Parathyroid adenoma (tissue), 2 donors: ENCODE results near the gene MEA1.

Source experiments
- H2AFZ ChIP-seq: fragments of 300-600 bp; sonication (generic); one replicate; pipeline ENCODE4 v1.7.0; 2017; ENCODE audit warnings: antibody characterized with exemption, mild to moderate bottlenecking
- H3K27ac ChIP-seq: fragments of 300-600 bp; sonication (generic); one replicate; pipeline ENCODE4 v1.7.0; 2017
- H3K27me3 ChIP-seq: fragments of 300-600 bp; sonication (generic); one replicate; pipeline ENCODE4 v1.7.0; 2017; ENCODE audit warnings: low read length; ENCODE audit not compliant: control insufficient read depth, insufficient read depth
- H3K36me3 ChIP-seq: fragments of 300-600 bp; sonication (generic); one replicate; pipeline ENCODE4 v1.7.0; 2017; ENCODE audit warnings: low read length; ENCODE audit not compliant: control insufficient read depth, insufficient read depth
- H3K4me1 ChIP-seq: fragments of 300-600 bp; sonication (generic); one replicate; pipeline ENCODE4 v1.7.0; 2017; ENCODE audit warnings: control low read depth
- H3K4me2 ChIP-seq: fragments of 300-600 bp; sonication (generic); one replicate; pipeline ENCODE4 v1.7.0; 2017; ENCODE audit warnings: low read length
- H3K4me3 ChIP-seq: fragments of 300-600 bp; sonication (generic); one replicate; pipeline ENCODE4 v1.7.0; 2017; ENCODE audit warnings: low read depth, low read length
- H3K79me2 ChIP-seq: fragments of 300-600 bp; sonication (generic); one replicate; pipeline ENCODE4 v1.7.0; 2017; ENCODE audit warnings: control low read depth
- H3K9ac ChIP-seq: fragments of 300-600 bp; sonication (generic); one replicate; pipeline ENCODE4 v1.7.0; 2017; ENCODE audit warnings: mild to moderate bottlenecking
- H3K9me3 ChIP-seq: fragments of 300-600 bp; sonication (generic); one replicate; pipeline ENCODE4 v1.7.0; 2017; ENCODE audit warnings: low read length; ENCODE audit not compliant: control insufficient read depth
- TF ChIP-seq, protein P1 (sequence below): fragments of 300-600 bp; sonication (generic); IDR thresholded peaks from one replicate; pipeline ENCODE4 v1.7.0; 2017; ENCODE audit warnings: antibody characterized with exemption, mild to moderate bottlenecking
- donor health status: primary hyperparathyroidism.

The MEA1 gene

DNA sequence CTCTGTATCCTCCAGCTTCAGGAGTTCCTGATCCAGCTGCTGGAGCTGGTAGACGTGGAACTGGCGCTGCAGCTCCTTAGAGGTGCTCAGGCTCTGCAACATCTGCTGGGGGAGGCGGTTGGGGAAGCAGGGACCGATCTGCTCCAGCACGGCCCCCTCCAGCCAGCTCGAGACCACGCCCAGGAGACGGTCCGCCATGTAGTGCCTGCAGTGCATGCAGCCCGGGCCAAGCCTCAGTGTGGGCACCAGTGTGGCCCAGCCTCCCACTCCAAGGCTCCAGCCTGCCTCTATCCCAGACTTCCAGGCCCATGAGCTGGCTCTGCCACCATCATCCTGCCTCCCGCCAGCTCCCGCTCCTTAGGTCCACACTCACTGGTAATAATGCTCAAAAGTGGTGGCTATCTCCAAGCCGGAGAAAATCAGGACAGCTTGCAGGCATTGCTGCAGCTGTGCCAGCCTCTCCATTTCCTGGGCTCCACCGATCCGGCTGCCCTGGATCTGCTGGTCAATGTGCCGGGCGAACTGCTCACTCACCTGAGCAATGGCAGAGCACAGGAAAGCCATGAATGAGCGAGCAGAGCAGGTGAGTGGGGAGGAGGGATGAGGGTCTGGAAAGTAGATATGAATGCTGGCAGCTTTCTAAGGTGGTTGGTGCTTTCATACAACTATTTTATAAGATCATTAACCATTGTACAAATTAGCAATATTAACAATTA, 27.0 kb upstream of the MEA1 start:
- Histone ChIP-seq H3K27ac (no peak overlapping the region), H3K36me3 (no peaks in the 10 kb centered on the region), H2AFZ (no peak overlapping the region), H3K9ac (no peak overlapping the region), H3K4me3 (no peak overlapping the region), H3K9me3 (no peaks in the 10 kb centered on the region), H3K4me2 (no peak overlapping the region), H3K79me2 (no peaks in the 10 kb centered on the region), H3K27me3 (no peaks in the 10 kb centered on the region), H3K4me1 (no peaks in the 10 kb centered on the region)
- TF ChIP-seq, protein P1, sequence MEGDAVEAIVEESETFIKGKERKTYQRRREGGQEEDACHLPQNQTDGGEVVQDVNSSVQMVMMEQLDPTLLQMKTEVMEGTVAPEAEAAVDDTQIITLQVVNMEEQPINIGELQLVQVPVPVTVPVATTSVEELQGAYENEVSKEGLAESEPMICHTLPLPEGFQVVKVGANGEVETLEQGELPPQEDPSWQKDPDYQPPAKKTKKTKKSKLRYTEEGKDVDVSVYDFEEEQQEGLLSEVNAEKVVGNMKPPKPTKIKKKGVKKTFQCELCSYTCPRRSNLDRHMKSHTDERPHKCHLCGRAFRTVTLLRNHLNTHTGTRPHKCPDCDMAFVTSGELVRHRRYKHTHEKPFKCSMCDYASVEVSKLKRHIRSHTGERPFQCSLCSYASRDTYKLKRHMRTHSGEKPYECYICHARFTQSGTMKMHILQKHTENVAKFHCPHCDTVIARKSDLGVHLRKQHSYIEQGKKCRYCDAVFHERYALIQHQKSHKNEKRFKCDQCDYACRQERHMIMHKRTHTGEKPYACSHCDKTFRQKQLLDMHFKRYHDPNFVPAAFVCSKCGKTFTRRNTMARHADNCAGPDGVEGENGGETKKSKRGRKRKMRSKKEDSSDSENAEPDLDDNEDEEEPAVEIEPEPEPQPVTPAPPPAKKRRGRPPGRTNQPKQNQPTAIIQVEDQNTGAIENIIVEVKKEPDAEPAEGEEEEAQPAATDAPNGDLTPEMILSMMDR, result no peak

DNA sequence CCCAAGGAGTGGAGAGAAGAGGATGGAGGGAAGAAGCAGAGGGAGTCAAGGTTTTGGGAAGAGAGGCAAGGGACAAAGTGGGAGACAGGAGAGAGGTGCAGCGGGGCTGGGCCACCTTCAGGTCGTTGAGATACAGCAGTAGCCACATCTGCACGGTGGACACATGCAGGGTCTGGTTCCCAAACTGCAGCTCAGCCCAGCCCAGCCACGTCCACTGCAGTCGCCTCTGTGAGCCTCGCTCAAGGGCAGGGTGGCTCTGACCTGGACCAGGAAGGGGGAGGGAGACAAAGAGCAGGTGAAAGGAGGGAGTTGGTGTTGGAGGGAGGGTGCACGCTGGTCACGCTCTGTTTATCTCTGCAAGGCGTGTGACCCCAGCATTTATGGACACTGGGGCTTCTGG, 25.0 kb upstream of the MEA1 start:
- H2AFZ ChIP-seq, result no peak overlapping the region

DNA sequence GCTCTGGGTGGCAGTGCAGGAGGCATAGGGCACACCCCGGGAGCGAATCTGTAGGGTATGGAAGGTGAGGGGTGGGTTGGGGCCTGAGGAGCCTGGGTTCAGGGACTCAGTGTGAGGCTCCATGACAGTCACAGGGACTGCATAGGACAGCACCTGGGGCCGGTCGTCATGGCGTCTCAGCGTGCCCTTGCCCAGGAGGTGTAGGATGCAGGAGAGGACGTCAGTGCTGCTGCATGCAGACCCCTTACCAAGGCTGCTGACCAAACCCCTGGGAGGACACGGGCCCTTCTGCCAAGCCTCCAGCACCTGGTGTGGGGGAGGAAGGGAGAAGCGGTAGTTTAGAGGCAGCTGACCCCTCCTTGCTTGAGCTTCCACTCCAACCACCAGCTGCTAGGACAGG, 24.0 kb upstream of the MEA1 start:
- Histone ChIP-seq H3K9me3 (no peaks in the 10 kb centered on the region), H3K4me3 (no peak overlapping the region), H3K27me3 (no peaks in the 10 kb centered on the region), H3K4me1 (no peaks in the 10 kb centered on the region), H3K27ac (no peak overlapping the region), H3K79me2 (no peaks in the 10 kb centered on the region), H3K4me2 (no peak overlapping the region), H2AFZ (no peak overlapping the region), H3K9ac (no peak overlapping the region), H3K36me3 (no peaks in the 10 kb centered on the region)
- TF ChIP-seq, protein P1, result no peak

More for the DNA sequence above, 25.0 kb upstream of the MEA1 start:
- no peak overlapping the region for H3K27ac ChIP-seq
- TF ChIP-seq, protein P1, result no peak
- H3K27me3 ChIP-seq, result no peaks in the 10 kb centered on the region
- H3K9ac ChIP-seq, result no peak overlapping the region
- no peaks in the 10 kb centered on the region for H3K4me1 ChIP-seq
- no peak overlapping the region for H3K4me3 ChIP-seq
- no peaks in the 10 kb centered on the region for H3K36me3 ChIP-seq
- no peaks in the 10 kb centered on the region for H3K9me3 ChIP-seq
- no peaks in the 10 kb centered on the region for H3K79me2 ChIP-seq
- H3K4me2 ChIP-seq, result no peak overlapping the region

DNA sequence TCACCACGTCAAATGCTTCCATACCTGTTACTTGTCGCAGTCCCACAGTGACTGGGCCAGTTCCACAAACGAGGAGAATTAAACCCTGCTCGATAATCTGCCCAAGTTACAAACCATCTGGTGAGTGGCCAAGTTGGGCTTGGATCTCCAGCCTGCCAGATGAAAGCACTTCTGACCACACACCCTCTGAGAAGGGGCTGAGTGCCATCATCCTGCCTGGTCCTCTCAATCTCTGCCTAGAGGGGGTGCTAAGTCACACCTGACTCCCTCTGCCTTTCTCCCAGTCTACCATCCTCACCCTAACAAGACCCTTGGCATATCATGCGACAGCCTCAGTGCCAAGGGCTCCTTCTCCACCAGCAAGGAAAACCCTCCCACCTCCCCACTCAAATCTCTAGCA, 23.5 kb upstream of the MEA1 start:
- H3K27me3 ChIP-seq, result no peaks in the 10 kb centered on the region
- TF ChIP-seq, protein P1, result no peak
- H3K9me3 ChIP-seq, result no peaks in the 10 kb centered on the region
- no peaks in the 10 kb centered on the region for H3K79me2 ChIP-seq
- H3K36me3 ChIP-seq, result no peaks in the 10 kb centered on the region
- H3K9ac ChIP-seq, result no peak overlapping the region
- H3K4me1 ChIP-seq, result no peaks in the 10 kb centered on the region
- no peak overlapping the region for H3K27ac ChIP-seq
- H3K4me2 ChIP-seq, result no peak overlapping the region
- no peak overlapping the region for H3K4me3 ChIP-seq
- H2AFZ ChIP-seq, result no peak overlapping the region

DNA sequence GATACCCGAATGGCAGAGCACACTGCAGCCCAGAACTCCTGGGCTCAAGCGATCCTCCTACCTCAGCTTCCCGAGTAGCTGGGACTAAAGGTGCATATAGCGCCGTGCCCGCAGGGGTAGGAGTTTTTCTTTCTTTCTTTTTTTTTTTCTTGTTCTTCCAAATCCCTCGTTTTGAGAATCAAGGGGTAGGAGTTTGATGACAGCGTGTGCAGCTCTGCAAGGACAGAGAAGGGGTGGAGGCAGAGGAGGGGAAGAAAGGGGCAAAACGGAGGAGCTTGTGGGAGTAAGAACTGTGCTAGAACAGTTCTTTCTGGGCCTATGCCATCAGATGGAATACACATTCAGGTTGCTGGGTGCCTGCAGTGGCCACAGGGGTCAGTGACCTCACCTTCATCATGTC, 23.0 kb upstream of the MEA1 start:
- H3K9me3 ChIP-seq, result no peaks in the 10 kb centered on the region
- H3K4me3 ChIP-seq, result no peak overlapping the region
- H2AFZ ChIP-seq, result no peak overlapping the region
- no peak overlapping the region for H3K27ac ChIP-seq
- no peaks in the 10 kb centered on the region for H3K4me1 ChIP-seq
- H3K36me3 ChIP-seq, result no peaks in the 10 kb centered on the region
- no peaks in the 10 kb centered on the region for H3K27me3 ChIP-seq
- no peaks in the 10 kb centered on the region for H3K79me2 ChIP-seq
- no peak overlapping the region for H3K9ac ChIP-seq
- H3K4me2 ChIP-seq, result no peak overlapping the region
- TF ChIP-seq, protein P1, result no peak
